Natural killer cell treated with Interleukin-12 subunit alpha and Interleukin-12 subunit beta and Interleukin-15 and Interleukin-18, amount 100 ng/mL, for 72 hours (primary cell): ENCODE data around the gene FERD3L. TPM values are rescaled to one million over a fixed set of nuclear protein-coding genes. Genes with fewer than 3 reads are reported as not detected.

Source experiments
- ATAC-seq, 2 donors: fragments of 150-1000 bp; cut with Tn5 transposase in 1 of 2; sonication (Bioruptor Pico), chemical (Tn5 transposase) in 1 of 2; 2 replicates each; pipeline ENCODE4 v1.10.0; 2021
- DNase-seq: peaks from one replicate; pipeline ENCODE4 v3.0.0; 2022; ENCODE audit warnings: low spot score
- H3K27ac Mint-ChIP-seq, 2 donors: 1 replicate in 1 of 2; 2 replicates in 1 of 2; pipeline ENCODE4 v1.8.0; 2022; ENCODE audit warnings: mixed read lengths in 2 of 2, mild to moderate bottlenecking in 1 of 2, moderate library complexity in 1 of 2
- H3K27me3 Mint-ChIP-seq, 2 donors: 1 replicate in 1 of 2; 2 replicates in 1 of 2; pipeline ENCODE4 v1.8.0; 2022; ENCODE audit warnings: mixed read lengths in 2 of 2
- H3K36me3 Mint-ChIP-seq: one replicate; pipeline ENCODE4 v1.8.0; 2022; ENCODE audit warnings: mixed read lengths
- H3K4me1 Mint-ChIP-seq, 2 donors: 1 replicate in 1 of 2; 2 replicates in 1 of 2; pipeline ENCODE4 v1.8.0; 2022; ENCODE audit warnings: low read depth in 2 of 2, mixed read lengths in 2 of 2, mild to moderate bottlenecking in 1 of 2
- H3K4me3 Mint-ChIP-seq: one replicate; pipeline ENCODE4 v1.8.0; 2022; ENCODE audit warnings: mixed read lengths
- H3K9me3 Mint-ChIP-seq: 2 replicates; pipeline ENCODE4 v1.8.0; 2022; ENCODE audit warnings: mixed read lengths
- total RNA-seq, 2 donors: library from RNA; stranded (reverse); gene quantifications; one replicate each; pipeline ENCODE4 v1.2.3, GENCODE V29; 2022

FERD3L gene
- total RNA-seq, 2 donors from 2014 or later = not detected

DNA sequence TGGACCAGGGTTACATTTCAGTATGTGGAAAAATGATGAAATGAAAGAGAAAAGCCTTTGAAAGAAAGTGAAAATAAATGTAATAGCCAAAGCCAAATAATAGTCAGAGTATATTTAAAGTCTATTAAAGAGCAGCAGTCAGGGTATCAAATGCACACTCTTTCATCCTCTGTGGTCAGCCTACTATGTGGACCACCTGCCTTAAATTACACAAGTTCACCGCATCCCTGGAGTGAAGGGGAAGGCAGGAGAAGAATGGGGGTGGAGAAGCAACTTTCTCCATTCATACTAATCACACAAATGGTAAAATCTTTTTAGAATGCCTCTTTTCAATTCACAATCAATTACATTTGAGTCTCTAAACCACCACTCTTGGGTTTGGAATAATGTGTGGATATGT lies 43.7 kb downstream of the FERD3L start:
- Mint-ChIP-seq H3K36me3 (no peaks in the 10 kb centered on the region), H3K4me3 (no peak overlapping the region), H3K27ac (no peak overlapping the region), H3K27me3 (peaks cover 27 to 54% of the 10 kb centered on the region in 2 donors), H3K4me1 (no peaks in the 10 kb centered on the region), H3K9me3 (no peaks in the 10 kb centered on the region)
- ATAC-seq = no peak
- DNase-seq = no peak

DNA sequence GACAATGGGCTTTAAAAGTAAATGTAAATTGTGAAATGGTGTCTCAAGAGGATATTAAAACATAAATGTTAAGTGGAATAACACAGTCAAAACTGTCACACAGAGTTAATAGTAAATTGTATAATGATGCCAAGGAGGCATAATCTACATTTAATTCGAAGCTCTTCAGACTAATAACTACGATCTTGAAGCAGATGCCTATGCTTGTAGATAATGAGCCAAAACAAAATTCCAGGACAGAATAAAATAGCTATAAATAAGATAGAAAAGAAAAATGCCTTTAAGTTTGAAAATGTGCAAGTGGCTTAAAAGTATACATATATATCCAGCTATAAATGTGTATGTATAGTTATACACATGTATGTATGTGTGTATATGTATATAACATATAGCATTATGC lies 45.3 kb downstream of the FERD3L start:
- Mint-ChIP-seq H3K27ac (no peak overlapping the region), H3K36me3 (no peaks in the 10 kb centered on the region), H3K9me3 (no peaks in the 10 kb centered on the region), H3K27me3 (peaks cover 18 to 39% of the 10 kb centered on the region in 2 donors), H3K4me1 (no peaks in the 10 kb centered on the region), H3K4me3 (no peak overlapping the region)
- ATAC-seq = no peak
- no peak for DNase-seq

DNA sequence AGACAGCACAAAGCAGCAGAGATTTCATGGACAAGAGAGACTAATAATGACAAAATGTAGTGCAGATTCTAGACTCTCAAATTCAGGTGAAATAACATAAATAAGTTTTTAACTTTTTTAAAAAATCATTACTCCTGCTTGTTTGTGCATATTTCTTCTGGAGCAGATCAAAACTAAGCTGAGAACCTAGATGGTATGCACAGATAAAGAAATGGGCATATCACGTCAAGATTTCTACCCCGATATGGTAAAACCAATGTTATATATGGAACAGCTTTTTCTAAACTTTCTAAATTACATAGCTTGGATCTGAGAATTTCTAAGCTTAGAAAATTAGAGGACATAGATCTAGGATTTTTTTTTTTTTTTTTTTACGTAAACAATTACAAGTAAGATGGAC lies 46.0 kb downstream of the FERD3L start:
- Mint-ChIP-seq H3K27ac (no peak overlapping the region), H3K4me3 (no peak overlapping the region), H3K9me3 (no peaks in the 10 kb centered on the region), H3K27me3 (peaks cover 13 to 31% of the 10 kb centered on the region in 2 donors), H3K36me3 (no peaks in the 10 kb centered on the region), H3K4me1 (no peaks in the 10 kb centered on the region)
- DNase-seq = no peak
- ATAC-seq = no peak

- Mint-ChIP-seq H3K27ac (no peak overlapping the region), H3K4me1 (no peaks in the 10 kb centered on the region), H3K27me3 (peaks cover 13 to 26% of the 10 kb centered on the region in 2 donors), H3K9me3 (no peaks in the 10 kb centered on the region), H3K4me3 (no peak overlapping the region), H3K36me3 (no peaks in the 10 kb centered on the region)
- ATAC-seq (no peak), DNase-seq (no peak)
These were observed 46.7 kb downstream of the FERD3L start for GRCh38 chr7:19098510-19098909.

DNA sequence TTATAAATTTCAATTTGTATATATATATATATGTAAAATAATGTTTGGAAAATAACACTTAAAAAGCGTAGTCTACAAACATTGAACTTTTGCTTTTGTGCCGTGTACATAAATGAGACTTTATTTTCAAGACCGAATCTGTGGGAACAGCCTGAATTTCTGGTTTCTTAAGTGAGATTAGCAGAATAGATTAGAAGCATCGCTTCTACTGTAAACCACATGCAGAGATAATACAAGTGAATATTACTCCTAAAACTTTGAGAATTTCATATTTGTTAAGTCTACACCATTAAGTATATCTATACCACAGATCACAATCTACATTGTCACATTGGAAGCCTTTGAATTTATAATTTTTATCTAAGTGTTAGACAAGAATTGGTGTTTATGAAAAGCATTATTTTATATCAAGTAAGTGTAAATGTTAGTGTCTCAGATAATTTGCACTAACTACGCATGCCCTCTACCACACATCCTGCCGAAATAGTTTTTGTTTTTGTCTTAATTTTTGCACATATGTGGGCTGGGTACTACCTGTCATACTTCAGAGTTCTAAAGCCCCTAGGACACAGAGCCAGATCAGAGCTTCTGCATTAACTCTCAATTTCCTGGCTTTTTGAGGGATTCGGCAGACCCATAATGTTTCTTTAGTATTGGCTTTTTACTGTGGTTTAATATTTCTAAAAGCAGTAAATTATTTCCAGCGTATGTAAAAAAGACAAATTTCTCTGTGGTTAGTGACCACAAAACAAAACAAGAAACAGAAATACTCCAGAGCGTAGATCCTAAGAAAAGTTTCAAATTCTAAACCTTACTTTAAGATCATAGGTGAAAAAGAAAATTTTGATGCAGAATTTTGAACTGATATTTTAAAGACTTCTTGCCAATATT lies 47.8 kb downstream of the FERD3L start:
- no peaks in the 10 kb centered on the region for H3K4me1 Mint-ChIP-seq
- H3K4me3 Mint-ChIP-seq = no peak overlapping the region
- H3K9me3 Mint-ChIP-seq = no peaks in the 10 kb centered on the region
- DNase-seq (no peak), ATAC-seq (no peak)
- H3K27me3 Mint-ChIP-seq = peaks cover 7 to 18% of the 10 kb centered on the region in 2 donors
- no peaks in the 10 kb centered on the region for H3K36me3 Mint-ChIP-seq
- H3K27ac Mint-ChIP-seq = no peak overlapping the region

DNA sequence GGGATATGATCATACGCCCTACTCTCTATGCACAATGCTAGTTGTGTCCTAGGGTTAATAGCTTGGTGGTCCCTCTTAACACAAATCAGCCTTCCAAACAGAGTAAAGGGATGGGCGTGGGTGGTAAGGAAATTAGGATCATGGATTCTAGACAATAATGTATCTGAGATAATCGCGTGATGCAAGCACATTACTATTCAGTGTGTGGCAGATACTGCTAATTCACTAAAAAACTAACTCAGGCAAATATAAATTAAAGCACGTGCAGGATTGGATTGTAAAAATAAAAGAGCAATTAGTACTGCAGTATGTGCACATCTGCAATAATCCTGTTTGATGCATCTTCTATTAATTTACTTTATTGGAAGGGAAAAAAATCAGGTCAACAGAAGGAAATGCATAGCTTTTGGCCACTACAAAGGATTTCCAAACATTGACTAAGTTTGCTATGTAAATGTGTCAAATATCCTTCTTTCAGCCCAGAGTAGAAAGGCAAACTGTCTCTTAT lies 49.8 kb downstream of the FERD3L start:
- ATAC-seq (no peak), DNase-seq (no peak)
- Mint-ChIP-seq H3K36me3 (no peaks in the 10 kb centered on the region), H3K4me1 (no peaks in the 10 kb centered on the region), H3K27me3 (peaks cover 7 to 18% of the 10 kb centered on the region in 2 donors), H3K4me3 (no peak overlapping the region), H3K27ac (no peak overlapping the region), H3K9me3 (no peaks in the 10 kb centered on the region)

Other genes with a start within 250 kb of the FERD3L start
- gene TWIST1, start 27.8 kb downstream of the FERD3L start, total RNA-seq = not detected